HAP-1 (cell line): ENCODE measurements around the gene RELL1.
A peak's percentile ranks its signal among the peaks of the same experiment; 100 is the strongest.

Source experiments
- DNase-seq, 2 experiments: peaks; one replicate each; pipeline ENCODE4 v3.0.0-alpha.2; 2016 to 2020; ENCODE audit warnings: low spot score in 2 of 2
- H3K27me3 ChIP-seq: fragments of 250-450 bp; sonication (Bioruptor Pico); 2 replicates; pipeline ENCODE4 v1.5.1; 2020; ENCODE audit warnings: low read depth, mild to moderate bottlenecking, moderate library complexity
- H3K36me3 ChIP-seq: fragments of 250-450 bp; sonication (Bioruptor Pico); replicated peaks from 2 replicates; pipeline ENCODE4 v1.5.1; 2020; ENCODE audit warnings: mild to moderate bottlenecking
- H3K4me1 ChIP-seq: fragments of 250-450 bp; sonication (Bioruptor Pico); 2 replicates; pipeline ENCODE4 v1.5.1; 2020; ENCODE audit warnings: mild to moderate bottlenecking
- H3K4me3 ChIP-seq: fragments of 250-450 bp; sonication (Bioruptor Pico); 2 replicates; pipeline ENCODE4 v1.5.1; 2020; ENCODE audit warnings: mild to moderate bottlenecking, moderate library complexity
- H3K9me3 ChIP-seq: fragments of 250-450 bp; sonication (Bioruptor Pico); 2 replicates; pipeline ENCODE4 v1.5.1; 2020; ENCODE audit warnings: mild to moderate bottlenecking, moderate library complexity
- in situ Hi-C: fragments of 300-500 bp; cut with MboI; formaldehyde crosslinking; loops from 3 replicates; pipeline ENCODE4 v1.14.3; 2020; ENCODE audit warnings: low sequenced_read_pairs, inconsistent platforms, mixed read lengths

Gene RELL1

DNA sequence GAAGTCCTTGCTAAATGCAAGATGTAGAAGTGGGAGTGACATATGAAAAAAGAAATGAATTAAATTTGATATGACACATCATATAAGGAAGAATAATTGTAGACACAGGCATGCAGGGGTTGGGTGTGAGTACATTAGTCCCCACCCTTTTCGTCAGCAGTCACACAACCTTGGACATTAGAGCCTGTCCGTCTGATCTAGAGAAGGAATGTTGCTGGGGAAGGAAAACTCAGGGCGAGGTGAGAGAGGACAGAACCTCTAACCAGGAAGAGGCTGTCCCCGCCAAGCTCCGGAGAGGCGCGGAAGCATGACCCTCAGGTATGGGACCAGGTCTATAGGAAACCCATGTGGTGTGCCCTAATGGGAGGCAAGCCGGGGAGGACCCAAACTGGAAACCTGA lies 102.1 kb downstream of the RELL1 start:
- Histone ChIP-seq H3K9me3 (no peaks in the 10 kb centered on the region), H3K4me1 (no peaks in the 10 kb centered on the region), H3K4me3 (no peak overlapping the region), H3K36me3 (no peaks in the 10 kb centered on the region), H3K27me3 (no peaks in the 10 kb centered on the region)
- in situ Hi-C loops = no loop called here
- no peak for DNase-seq

DNA sequence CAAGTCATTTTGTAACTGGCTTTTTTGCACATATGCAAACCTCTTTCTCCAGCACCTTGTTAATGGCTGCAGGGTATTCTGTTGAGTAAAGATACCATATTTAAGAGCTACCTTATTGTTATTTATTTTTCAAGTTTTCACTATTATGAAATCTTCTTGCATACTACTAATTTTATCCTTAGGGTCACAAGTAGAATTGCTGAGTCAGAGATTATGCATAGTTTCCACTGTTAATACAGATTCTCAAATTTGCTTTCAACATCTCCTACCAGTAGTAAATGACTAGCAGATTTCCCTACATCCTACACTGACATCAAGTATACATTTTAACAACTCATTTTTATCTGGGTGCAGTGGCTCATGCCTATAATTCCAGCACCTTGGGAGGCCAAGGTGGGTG lies 112.6 kb downstream of the RELL1 start:
- no peak overlapping the region for H3K4me3 ChIP-seq
- no peak for DNase-seq
- no peaks in the 10 kb centered on the region for H3K27me3 ChIP-seq
- H3K9me3 ChIP-seq = no peaks in the 10 kb centered on the region
- no peaks in the 10 kb centered on the region for H3K4me1 ChIP-seq
- in situ Hi-C loops = no loop called here
- no peaks in the 10 kb centered on the region; the same call in 1 of the 2 replicates for H3K36me3 ChIP-seq

DNA sequence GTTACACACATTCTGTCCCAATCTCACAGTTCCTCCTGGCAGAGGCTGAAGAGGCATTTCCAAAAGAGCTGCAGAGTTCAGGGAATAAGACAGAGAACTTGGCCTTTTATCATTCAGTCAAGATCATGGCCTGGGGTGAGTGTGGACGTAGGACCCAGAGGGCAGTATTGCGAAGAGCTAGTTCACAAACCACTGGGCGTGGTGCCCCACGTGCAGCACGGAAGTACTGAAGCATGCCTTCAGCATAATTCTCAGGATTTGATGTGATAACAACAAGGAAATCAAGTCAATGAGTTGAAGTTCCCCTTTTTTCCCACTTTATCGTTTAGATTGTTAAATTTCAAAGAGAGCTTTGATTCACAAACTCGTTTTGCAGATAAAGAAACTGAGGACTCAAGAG lies 117.7 kb downstream of the RELL1 start:
- DNase-seq = no peak
- H3K4me1 ChIP-seq = no peaks in the 10 kb centered on the region
- H3K27me3 ChIP-seq = no peaks in the 10 kb centered on the region
- H3K4me3 ChIP-seq = no peak overlapping the region
- in situ Hi-C loops = no loop called here
- H3K9me3 ChIP-seq = no peaks in the 10 kb centered on the region
- H3K36me3 ChIP-seq = no peaks in the 10 kb centered on the region

DNA sequence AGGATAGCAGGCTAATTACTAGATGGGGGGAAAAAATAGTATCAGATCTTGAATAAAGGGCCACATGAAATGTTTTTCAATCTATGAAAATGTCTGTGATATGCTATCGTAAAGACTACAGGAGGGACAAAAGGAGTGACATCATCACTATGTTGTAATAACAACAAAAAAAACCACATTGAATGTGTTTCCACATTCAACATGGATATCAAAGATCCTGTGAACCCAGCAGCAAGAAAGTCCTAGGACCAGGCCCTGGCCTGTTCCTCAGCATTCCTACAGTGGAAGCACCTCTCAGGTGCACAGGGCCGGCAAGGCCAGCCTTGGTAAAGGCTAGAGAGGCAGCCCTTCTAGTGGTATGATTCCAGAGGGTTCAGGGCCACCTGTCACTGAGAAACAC lies 118.3 kb downstream of the RELL1 start:
- Histone ChIP-seq H3K4me1 (no peaks in the 10 kb centered on the region), H3K4me3 (no peak overlapping the region), H3K36me3 (no peaks in the 10 kb centered on the region), H3K27me3 (no peaks in the 10 kb centered on the region), H3K9me3 (no peaks in the 10 kb centered on the region)
- no peak for DNase-seq
- in situ Hi-C loops = no loop called here

DNA sequence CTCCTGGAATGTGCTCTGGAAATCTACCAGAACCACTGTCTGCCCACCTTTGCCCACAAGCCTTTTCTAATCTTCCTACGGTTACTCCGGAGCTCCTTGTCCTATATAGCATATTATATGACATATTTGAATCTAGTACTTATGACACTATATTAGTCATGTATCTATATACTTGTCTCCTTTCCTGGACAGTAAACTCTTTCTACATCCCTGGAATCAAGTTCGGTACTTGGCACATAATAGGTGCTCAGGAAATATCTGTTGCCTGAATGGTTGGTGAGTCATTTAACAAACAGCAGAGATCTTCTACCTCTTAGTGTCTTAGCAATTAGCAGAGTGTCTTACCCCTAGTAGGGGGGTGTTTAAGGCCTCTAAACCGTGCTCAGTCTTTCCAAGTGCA lies 123.6 kb downstream of the RELL1 start:
- Histone ChIP-seq H3K9me3 (no peaks in the 10 kb centered on the region), H3K27me3 (no peaks in the 10 kb centered on the region), H3K36me3 (no peaks in the 10 kb centered on the region), H3K4me1 (peaks cover 3% of the 10 kb centered on the region), H3K4me3 (no peak overlapping the region)
- no peak for DNase-seq
- in situ Hi-C loops = loop anchor here (5.0 kb wide), 1 partner anchor 120 kb away; no protein-coding TSS in a partner anchor

DNA sequence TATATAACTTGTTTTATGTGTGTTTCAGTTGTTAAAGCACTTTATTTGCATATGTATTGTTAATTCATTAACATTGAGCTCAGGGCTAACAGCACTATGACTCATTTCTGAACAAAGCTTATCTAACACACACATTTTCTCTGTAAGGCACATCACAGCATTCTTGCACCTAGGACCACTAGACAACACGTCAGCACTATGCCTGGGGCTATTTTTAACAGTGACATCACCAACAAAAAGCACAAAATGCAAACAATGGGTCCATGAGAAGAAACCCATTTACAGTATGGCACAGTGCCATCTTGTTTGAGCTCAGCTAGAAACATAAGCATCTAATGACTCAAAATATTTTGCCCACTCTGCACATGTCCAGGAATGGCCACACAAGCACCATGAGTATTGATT lies 124.4 kb downstream of the RELL1 start:
- Histone ChIP-seq H3K4me3 (no peak overlapping the region), H3K36me3 (no peaks in the 10 kb centered on the region), H3K9me3 (no peaks in the 10 kb centered on the region), H3K27me3 (no peaks in the 10 kb centered on the region), H3K4me1 (peaks cover 3% of the 10 kb centered on the region)
- peak; percentile 8 to 37 for DNase-seq
- in situ Hi-C loops = loop anchor here (5.0 kb wide), 1 partner anchor 120 kb away; no protein-coding TSS in a partner anchor

DNA sequence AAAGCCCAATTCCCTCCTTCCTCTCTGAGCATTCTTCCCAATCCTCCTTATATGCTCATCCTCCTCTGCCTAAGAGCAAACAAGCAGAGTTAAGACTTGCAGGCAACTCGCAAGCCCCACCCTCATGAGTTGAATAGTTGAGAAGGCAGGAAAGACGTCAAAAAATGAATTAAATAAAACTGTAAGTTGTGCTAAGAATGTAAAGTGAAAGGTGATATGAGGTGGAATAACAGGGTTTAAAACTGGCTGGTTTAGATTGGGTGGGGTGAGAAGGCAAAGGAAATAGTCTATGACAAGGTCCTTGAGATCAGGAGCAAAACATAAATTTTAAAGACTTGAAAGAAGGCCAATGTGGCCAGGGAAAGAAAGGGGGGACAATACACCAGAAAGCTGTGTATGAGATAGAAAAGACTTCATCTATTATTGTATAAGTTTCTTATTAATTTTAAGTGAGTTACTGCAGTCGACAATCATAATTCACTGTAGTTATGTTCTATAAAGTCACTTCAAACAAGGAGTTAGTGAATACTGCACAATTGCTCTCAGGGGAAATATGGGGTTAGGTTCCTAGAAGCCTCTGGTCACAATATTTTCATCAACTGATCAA lies 124.9 kb downstream of the RELL1 start:
- DNase-seq = no peak
- in situ Hi-C loops = loop anchor here (5.0 kb wide), 1 partner anchor 119 kb away; no protein-coding TSS in a partner anchor
- no peak overlapping the region for H3K4me3 ChIP-seq
- no peaks in the 10 kb centered on the region for H3K36me3 ChIP-seq
- peaks cover 3% of the 10 kb centered on the region for H3K4me1 ChIP-seq
- no peaks in the 10 kb centered on the region for H3K27me3 ChIP-seq
- H3K9me3 ChIP-seq = no peaks in the 10 kb centered on the region
